ENCODE measurements around the gene PLCB4.

The PLCB4 gene

GRCh38 chr20:9478771-9479170 lies 409.9 kb downstream of the PLCB4 start:
- DNase-seq: no peak

DNA sequence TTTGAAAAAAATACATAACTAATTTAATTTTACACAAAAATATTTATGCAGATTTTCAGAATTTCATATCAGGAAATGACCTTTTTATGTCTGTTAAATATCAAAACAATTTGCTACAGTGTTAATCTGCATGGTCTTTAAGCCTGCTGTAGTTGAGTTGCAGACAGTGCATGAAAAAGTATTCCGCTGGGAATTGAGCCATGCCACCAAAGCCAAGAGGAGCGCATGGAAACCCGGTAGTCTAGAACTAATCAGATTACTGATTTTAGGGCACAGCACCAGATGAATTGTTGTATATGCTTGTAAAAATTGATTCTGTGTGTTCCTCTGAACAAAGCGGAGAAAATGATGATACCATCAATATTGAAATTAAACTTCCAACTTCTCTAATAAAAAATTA lies 411.2 kb downstream of the PLCB4 start:
- DNase-seq: no peak

DNA sequence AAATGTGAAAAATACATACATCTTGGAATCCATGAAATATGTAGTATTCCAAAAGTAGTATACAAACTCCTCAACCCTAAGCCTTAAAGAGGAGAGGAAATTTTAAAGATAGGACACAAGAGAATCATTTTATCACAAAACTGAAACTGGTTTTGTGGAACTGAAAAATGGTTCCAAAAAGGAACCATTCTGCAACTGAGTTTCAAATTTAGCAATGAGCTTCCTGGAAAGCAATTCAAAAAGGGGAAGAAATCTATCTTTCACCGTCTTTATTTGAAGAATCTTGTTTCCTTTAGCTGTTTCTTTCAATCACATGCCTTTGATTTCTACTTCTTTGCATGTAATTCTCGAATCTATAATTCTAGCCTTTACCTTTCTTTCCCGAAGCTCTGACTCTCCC lies 413.3 kb downstream of the PLCB4 start:
- no peak for DNase-seq

- DNase-seq: no peak
These were observed 414.2 kb downstream of the PLCB4 start for GRCh38 chr20:9483131-9483530.

- DNase-seq: no peak
These were observed 416.9 kb downstream of the PLCB4 start for GRCh38 chr20:9485614-9486340.

- no peak for DNase-seq
These were observed 418.3 kb downstream of the PLCB4 start for GRCh38 chr20:9487231-9487630.

GRCh38 chr20:9488063-9488462 lies 419.2 kb downstream of the PLCB4 start:
- no peak for DNase-seq

GRCh38 chr20:9490161-9490560 lies 421.3 kb downstream of the PLCB4 start:
- no peak for DNase-seq

GRCh38 chr20:9490631-9491030 lies 421.7 kb downstream of the PLCB4 start:
- DNase-seq: no peak

DNA sequence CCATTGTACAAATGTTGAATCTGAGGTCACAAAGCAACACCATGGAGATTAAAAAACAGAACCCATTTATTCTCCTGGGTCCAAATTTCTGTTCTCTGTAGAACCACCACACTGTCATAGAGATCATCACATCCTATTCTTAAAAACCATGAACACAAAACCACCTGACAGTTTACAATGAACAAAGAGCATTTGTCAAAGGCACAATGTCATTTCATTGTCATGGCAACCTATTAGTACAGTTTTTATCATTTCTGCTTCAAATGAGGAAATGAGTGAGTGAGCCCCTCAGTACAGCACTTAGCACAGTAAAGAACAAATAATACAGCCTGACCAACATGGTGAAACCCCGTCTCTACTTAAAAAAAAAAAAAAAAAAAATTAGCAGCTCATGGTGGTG lies 422.4 kb downstream of the PLCB4 start:
- no peak for DNase-seq

GRCh38 chr20:9492067-9492466 lies 423.2 kb downstream of the PLCB4 start:
- DNase-seq: no peak

DNA sequence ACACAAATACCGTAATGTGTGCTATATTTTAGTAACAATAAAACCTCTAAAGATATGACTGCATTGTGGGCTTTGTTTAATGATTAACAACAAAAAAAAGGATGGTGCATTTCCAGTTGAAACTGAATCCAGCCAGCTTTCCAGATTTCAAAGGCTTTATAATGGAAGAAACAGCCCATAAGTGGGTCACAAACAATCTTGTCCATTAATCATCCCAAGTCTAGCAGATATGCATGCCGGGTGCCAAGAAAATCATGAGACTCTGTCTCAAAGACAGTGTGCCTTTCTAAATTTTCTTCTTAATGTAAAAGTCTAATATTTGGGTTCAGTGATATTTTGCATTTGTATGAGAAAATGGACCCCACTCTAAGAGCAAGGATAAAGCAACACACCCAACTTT lies 424.9 kb downstream of the PLCB4 start:
- DNase-seq: no peak

DNA sequence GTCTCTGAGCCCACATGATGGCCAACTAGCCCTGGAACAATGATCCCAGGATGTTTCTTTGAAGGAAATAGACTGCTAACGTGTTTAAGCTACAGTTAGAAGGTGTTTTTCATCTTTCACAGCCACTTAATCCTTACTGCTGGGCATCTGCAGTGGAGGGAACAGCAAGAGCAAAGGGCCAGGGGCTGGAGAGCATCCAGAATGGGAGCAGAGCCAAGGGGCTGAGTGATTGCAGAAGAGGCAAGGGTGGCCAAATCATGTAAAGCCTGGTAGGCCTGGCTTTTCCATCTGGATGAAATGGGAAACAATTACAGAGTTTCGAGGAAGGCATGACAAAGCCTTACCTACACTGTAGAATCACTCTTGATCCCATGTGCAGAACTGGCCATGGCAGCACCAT lies 426.8 kb downstream of the PLCB4 start:
- no peak for DNase-seq

DNA sequence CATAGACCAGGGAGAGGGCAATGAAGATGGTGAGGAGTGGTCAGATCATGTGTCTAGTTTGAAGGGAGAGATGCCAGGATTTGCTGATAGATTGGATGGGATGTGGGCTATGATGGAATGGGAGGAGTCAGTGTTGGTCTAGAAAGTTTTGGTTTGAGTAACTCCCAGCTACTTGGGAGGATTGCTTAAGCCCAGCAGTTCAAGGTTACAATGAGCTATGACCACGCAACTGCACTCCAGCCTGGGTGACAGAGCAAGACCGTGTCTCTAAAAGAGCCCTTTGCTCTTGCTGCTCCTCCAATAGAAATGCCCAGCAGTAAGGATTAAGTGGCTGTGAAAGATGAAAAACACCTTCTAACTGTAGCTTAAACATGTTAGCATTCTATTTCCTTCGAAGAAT lies 427.3 kb downstream of the PLCB4 start:
- DNase-seq: no peak

GRCh38 chr20:9498322-9498721 lies 429.4 kb downstream of the PLCB4 start:
- no peak for DNase-seq

GRCh38 chr20:9499126-9499899 lies 430.4 kb downstream of the PLCB4 start:
- DNase-seq: no peak

DNA sequence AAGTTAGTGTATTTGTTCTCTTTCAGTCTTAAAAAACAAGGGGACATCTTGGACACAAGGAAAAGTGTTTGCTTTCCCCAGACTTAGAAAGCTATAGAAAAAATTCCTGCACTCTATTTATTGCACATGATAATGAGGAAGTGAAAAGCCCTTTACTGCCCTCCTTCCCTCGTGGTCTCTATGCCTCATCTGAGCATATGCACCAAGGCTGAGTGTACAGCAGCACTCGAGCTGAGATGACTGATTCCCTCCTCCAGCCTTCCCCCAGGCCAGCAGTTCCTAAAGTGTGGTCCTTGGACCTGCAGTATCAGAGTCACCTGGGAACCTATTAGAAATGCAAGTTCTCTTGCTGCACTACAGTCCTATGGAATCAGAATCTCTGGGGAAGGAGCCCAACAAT lies 431.2 kb downstream of the PLCB4 start:
- no peak for DNase-seq

GRCh38 chr20:9501473-9501872 lies 432.6 kb downstream of the PLCB4 start:
- no peak for DNase-seq

DNA sequence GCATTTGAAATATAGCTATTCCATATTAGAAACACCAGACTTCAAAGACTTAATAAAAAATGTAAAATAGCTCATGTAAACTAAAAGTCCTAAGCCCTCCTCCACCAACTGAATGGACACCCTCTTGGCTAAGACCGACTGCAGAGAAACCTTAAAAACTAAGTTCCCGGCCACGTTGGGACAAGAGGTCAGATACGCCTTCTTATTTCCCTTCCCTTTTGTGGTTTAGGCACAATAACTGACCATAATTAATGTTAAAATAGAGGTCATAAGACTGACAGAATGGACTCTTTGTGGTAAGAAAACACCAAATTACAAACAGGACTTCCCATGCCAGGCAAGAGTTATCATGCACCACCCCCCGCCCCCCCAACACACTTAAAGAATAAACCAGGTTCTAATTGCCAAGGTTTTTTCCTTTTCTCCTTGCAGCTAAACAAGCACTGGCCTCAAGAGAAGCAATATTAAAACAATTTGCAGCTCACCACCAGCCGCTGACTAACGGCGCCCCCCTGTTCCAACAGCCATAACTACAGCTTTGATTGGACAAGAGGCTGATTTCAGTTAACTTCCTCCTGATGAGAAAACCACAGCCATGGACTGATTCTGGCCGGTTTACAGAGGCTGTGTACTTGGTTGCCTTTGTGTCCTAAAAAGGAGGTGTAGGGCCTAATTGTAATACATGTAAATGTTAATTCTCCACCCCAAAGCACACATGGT lies 434.8 kb downstream of the PLCB4 start:
- no peak for DNase-seq

GRCh38 chr20:9506280-9506821 lies 437.5 kb downstream of the PLCB4 start:
- DNase-seq: no peak

DNA sequence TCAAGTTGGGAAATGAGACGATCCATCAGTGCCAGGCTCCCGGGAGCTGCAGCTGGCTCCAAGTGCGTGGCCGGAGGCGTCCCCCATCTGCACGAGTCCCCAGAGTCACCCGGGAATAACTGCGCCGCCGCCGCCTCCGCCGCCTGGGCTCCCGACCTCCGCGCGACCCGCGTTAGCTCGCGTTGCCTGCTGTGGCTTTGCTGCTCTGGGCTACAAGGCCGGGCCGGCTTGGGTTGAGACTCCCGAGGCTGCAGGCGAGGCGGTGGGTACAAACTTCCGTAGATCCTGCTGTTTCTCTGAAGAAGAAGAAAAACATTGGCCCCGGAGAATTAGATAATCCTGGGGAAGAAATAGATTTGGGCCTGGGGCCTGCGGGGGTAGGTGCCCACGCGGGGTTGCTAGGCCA lies 438.1 kb downstream of the PLCB4 start:
- no peak for DNase-seq

GRCh38 chr20:9507544-9508239 lies 438.8 kb downstream of the PLCB4 start:
- DNase-seq: no peak

DNA sequence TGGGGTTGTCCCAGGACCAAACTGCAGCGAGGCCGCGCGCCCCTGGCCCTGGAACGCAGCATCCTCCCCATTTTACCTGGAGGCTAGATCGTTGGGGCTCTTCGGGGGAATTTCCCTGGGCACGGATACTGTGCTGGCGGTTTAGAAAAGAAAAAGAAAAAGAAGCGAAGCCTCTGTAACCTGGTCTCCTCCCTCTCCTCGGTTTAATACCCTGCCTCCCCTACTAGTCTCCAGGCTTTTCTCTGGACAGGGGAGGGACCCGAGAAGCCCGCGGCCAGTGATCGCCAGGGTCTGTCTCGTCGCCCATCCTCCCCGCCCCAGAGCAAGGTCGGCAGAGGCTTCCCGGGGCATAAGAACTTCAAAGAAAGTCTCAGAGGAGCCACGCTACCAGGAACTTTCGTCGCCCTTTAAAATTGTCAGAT lies 439.4 kb downstream of the PLCB4 start:
- no peak for DNase-seq

Data from GF-D8 (cell line).